Muscle layer of duodenum (tissue), 2 donors: ENCODE results near the gene ANKRD13B.

ENCODE experiments used
- H3K27ac ChIP-seq: one replicate; pipeline ENCODE4 v1.7.0; 2013; ENCODE audit warnings: mild to moderate bottlenecking, low read length
- H3K27me3 ChIP-seq: one replicate; pipeline ENCODE4 v1.7.0; 2013; ENCODE audit warnings: low read depth, mild to moderate bottlenecking, control low read depth, low read length
- H3K36me3 ChIP-seq, 2 donors: one replicate each; pipeline ENCODE4 v1.7.0; 2013; ENCODE audit warnings: low read length in 2 of 2, control low read depth in 1 of 2, mild to moderate bottlenecking in 1 of 2; ENCODE audit not compliant: insufficient read depth in 2 of 2, control insufficient read depth in 1 of 2
- H3K4me1 ChIP-seq, 2 donors: one replicate each; pipeline ENCODE4 v1.7.0; 2013; ENCODE audit warnings: low read length in 2 of 2, mild to moderate bottlenecking in 2 of 2, control low read depth in 1 of 2, moderate library complexity in 1 of 2; ENCODE audit not compliant: insufficient read depth in 2 of 2, control insufficient read depth in 1 of 2
- H3K4me3 ChIP-seq, 2 donors: one replicate each; pipeline ENCODE4 v1.7.0; 2013; ENCODE audit warnings: low read length in 2 of 2, low read depth in 1 of 2, mild to moderate bottlenecking in 1 of 2
- H3K9me3 ChIP-seq, 2 donors: one replicate each; pipeline ENCODE4 v1.7.0; 2013; ENCODE audit warnings: low read length in 2 of 2, control low read depth in 1 of 2, mild to moderate bottlenecking in 1 of 2; ENCODE audit not compliant: control insufficient read depth in 1 of 2
- donor health status: healthy.

The ANKRD13B gene

GRCh38 chr17:29610395-29610794, 17.5 kb downstream of the ANKRD13B start:
- H3K9me3 ChIP-seq = no peaks in the 10 kb centered on the region
- H3K27ac ChIP-seq = no peak overlapping the region
- H3K36me3 ChIP-seq = no peaks in the 10 kb centered on the region
- H3K4me1 ChIP-seq = peaks cover 16 to 28% of the 10 kb centered on the region in 2 donors
- peaks cover 5% of the 10 kb centered on the region for H3K27me3 ChIP-seq
- no peak overlapping the region for H3K4me3 ChIP-seq

GRCh38 chr17:29611351-29612093, 18.6 kb downstream of the ANKRD13B start:
- Histone ChIP-seq H3K4me1 (peaks cover 22 to 39% of the 10 kb centered on the region in 2 donors), H3K27ac (no peak overlapping the region), H3K27me3 (peaks cover 9% of the 10 kb centered on the region), H3K36me3 (no peaks in the 10 kb centered on the region), H3K4me3 (no peak overlapping the region), H3K9me3 (no peaks in the 10 kb centered on the region)

GRCh38 chr17:29612094-29612403, 19.1 kb downstream of the ANKRD13B start:
- H3K9me3 ChIP-seq = no peaks in the 10 kb centered on the region
- H3K4me3 ChIP-seq = no peak overlapping the region
- no peaks in the 10 kb centered on the region for H3K36me3 ChIP-seq
- peaks cover 12% of the 10 kb centered on the region for H3K27me3 ChIP-seq
- H3K27ac ChIP-seq = no peak overlapping the region
- peaks cover 27 to 44% of the 10 kb centered on the region in 2 donors for H3K4me1 ChIP-seq

- Histone ChIP-seq H3K27ac (no peak overlapping the region), H3K4me3 (peak overlapping the region in 1 of 2 donors; percentile 65), H3K9me3 (no peaks in the 10 kb centered on the region), H3K4me1 (peaks cover 27 to 49% of the 10 kb centered on the region in 2 donors), H3K27me3 (peaks cover 12% of the 10 kb centered on the region), H3K36me3 (no peaks in the 10 kb centered on the region)
Observed at GRCh38 chr17:29612404-29613280, 19.7 kb downstream of the ANKRD13B start.

GRCh38 chr17:29613352-29613837, 20.5 kb downstream of the ANKRD13B start:
- Histone ChIP-seq H3K27me3 (peaks cover 12% of the 10 kb centered on the region), H3K9me3 (no peaks in the 10 kb centered on the region), H3K36me3 (no peaks in the 10 kb centered on the region), H3K4me1 (peaks cover 27 to 56% of the 10 kb centered on the region in 2 donors), H3K4me3 (peak overlapping the region; percentile 11 to 65), H3K27ac (no peak overlapping the region)

- Histone ChIP-seq H3K27me3 (peaks cover 12% of the 10 kb centered on the region), H3K4me1 (peaks cover 27 to 61% of the 10 kb centered on the region in 2 donors), H3K9me3 (no peaks in the 10 kb centered on the region), H3K27ac (no peak overlapping the region), H3K36me3 (no peaks in the 10 kb centered on the region), H3K4me3 (peak overlapping the region; percentile 11 to 65)
Observed at GRCh38 chr17:29613856-29614255, 20.9 kb downstream of the ANKRD13B start.

GRCh38 chr17:29614349-29615047, 21.6 kb downstream of the ANKRD13B start:
- Histone ChIP-seq H3K4me1 (peaks cover 27 to 67% of the 10 kb centered on the region in 2 donors), H3K36me3 (no peaks in the 10 kb centered on the region), H3K9me3 (no peaks in the 10 kb centered on the region), H3K27ac (no peak overlapping the region), H3K27me3 (peaks cover 12% of the 10 kb centered on the region), H3K4me3 (peak overlapping the region in 1 of 2 donors; percentile 19)

GRCh38 chr17:29615048-29615385, 22.1 kb downstream of the ANKRD13B start:
- no peaks in the 10 kb centered on the region for H3K9me3 ChIP-seq
- peaks cover 27 to 72% of the 10 kb centered on the region in 2 donors for H3K4me1 ChIP-seq
- H3K27me3 ChIP-seq = peaks cover 12% of the 10 kb centered on the region
- H3K27ac ChIP-seq = no peak overlapping the region
- H3K36me3 ChIP-seq = no peaks in the 10 kb centered on the region
- H3K4me3 ChIP-seq = peak overlapping the region; percentile 19 to 49

GRCh38 chr17:29615492-29616299, 22.8 kb downstream of the ANKRD13B start:
- Histone ChIP-seq H3K4me3 (peak overlapping the region; percentile 21 to 49), H3K36me3 (no peaks in the 10 kb centered on the region), H3K27me3 (peaks cover 12% of the 10 kb centered on the region), H3K4me1 (peaks cover 27 to 73% of the 10 kb centered on the region in 2 donors), H3K9me3 (no peaks in the 10 kb centered on the region), H3K27ac (no peak overlapping the region)

GRCh38 chr17:29616300-29617048, 23.5 kb downstream of the ANKRD13B start:
- H3K27me3 ChIP-seq = peaks cover 12% of the 10 kb centered on the region
- H3K36me3 ChIP-seq = no peaks in the 10 kb centered on the region
- H3K27ac ChIP-seq = no peak overlapping the region
- H3K4me1 ChIP-seq = peaks cover 27 to 81% of the 10 kb centered on the region in 2 donors
- H3K4me3 ChIP-seq = peak overlapping the region; percentile 39 to 49
- H3K9me3 ChIP-seq = no peaks in the 10 kb centered on the region
